Peyer's patch (tissue), 4 donors: ENCODE data around the gene STEAP3. TPM values are rescaled to one million over a fixed set of nuclear protein-coding genes. Genes with fewer than 3 reads are reported as not detected.

Experiments
- DNase-seq, 3 donors: peaks; one replicate each; pipeline ENCODE4 v3.0.0-alpha.2; 2017 to 2019
- H3K27ac ChIP-seq, 4 donors: fragments of 200-600 bp; sonication (generic); one replicate each; pipeline ENCODE4 v1.5.1; 2016 to 2019
- H3K27me3 ChIP-seq, 2 donors: fragments of 200-600 bp; sonication (generic); one replicate each; pipeline ENCODE4 v1.5.1; 2019
- H3K36me3 ChIP-seq, 3 donors: fragments of 200-600 bp; sonication (generic); one replicate each; pipeline ENCODE4 v1.5.1; 2016 to 2019
- H3K4me1 ChIP-seq, 4 donors: fragments of 200-600 bp; sonication (generic); one replicate each; pipeline ENCODE4 v1.5.1; 2016 to 2019
- H3K4me3 ChIP-seq, 4 donors: fragments of 200-600 bp; sonication (generic); 1 replicate in 3 of 4; 2 replicates in 1 of 4; pipeline ENCODE4 v1.5.1; 2016 to 2019; ENCODE audit warnings: mild to moderate bottlenecking in 1 of 4
- H3K9me3 ChIP-seq, 4 donors: fragments of 200-600 bp; sonication (generic); one replicate each; pipeline ENCODE4 v1.5.1; 2016 to 2019; ENCODE audit warnings: mild to moderate bottlenecking in 1 of 4
- CTCF ChIP-seq, 6 experiments: fragments of 450-650 bp in 4 of 6; fragments of 200-600 bp in 2 of 6; sonication (generic) in 1 of 6; IDR thresholded peaks; one replicate each; pipeline ENCODE4 v1.5.1; 2017 to 2019; ENCODE audit warnings: antibody characterized with exemption in 6 of 6, mild to moderate bottlenecking in 3 of 6, moderate library complexity in 1 of 6
- POLR2A ChIP-seq, 2 donors: fragments of 450-650 bp; IDR thresholded peaks; one replicate each; pipeline ENCODE4 v1.5.1; 2017; ENCODE audit warnings: antibody characterized with exemption in 2 of 2, mild to moderate bottlenecking in 2 of 2, moderate library complexity in 2 of 2
- total RNA-seq, 4 donors: library from RNA; depleted of rRNA; stranded (reverse); fragments of >200 nt; gene quantifications; one replicate each; pipeline ENCODE4 v1.1.0, GENCODE V29; 2016

Gene STEAP3
- total RNA-seq, 4 donors from 2014 or later: 13.2 to 31.2 (median 20.5) TPM

GRCh38 chr2:119198240-119198840 lies 25.3 kb upstream of the STEAP3 start:
- Histone ChIP-seq H3K27ac (no peak overlapping the region), H3K4me3 (no peak overlapping the region), H3K27me3 (no peaks in the 10 kb centered on the region), H3K4me1 (no peaks in the 10 kb centered on the region), H3K36me3 (no peaks in the 10 kb centered on the region), H3K9me3 (no peaks in the 10 kb centered on the region)
- DNase-seq: no peak
- no peak for TF ChIP-seq CTCF (IDR thresholded peaks at IDR 0.05)
- TF ChIP-seq POLR2A (IDR thresholded peaks at IDR 0.05): no peak

GRCh38 chr2:119201815-119202214 lies 21.8 kb upstream of the STEAP3 start:
- no peak for DNase-seq
- Histone ChIP-seq H3K4me3 (no peak overlapping the region), H3K4me1 (no peaks in the 10 kb centered on the region), H3K9me3 (no peaks in the 10 kb centered on the region), H3K36me3 (no peaks in the 10 kb centered on the region), H3K27me3 (no peaks in the 10 kb centered on the region), H3K27ac (no peak overlapping the region)
- TF ChIP-seq POLR2A (IDR thresholded peaks at IDR 0.05): no peak
- no peak for TF ChIP-seq CTCF (IDR thresholded peaks at IDR 0.05)

- no peak overlapping the region for H3K27ac ChIP-seq
- no peaks in the 10 kb centered on the region for H3K4me1 ChIP-seq
- H3K9me3 ChIP-seq: no peaks in the 10 kb centered on the region
- H3K36me3 ChIP-seq: no peaks in the 10 kb centered on the region
- no peak for TF ChIP-seq POLR2A (IDR thresholded peaks at IDR 0.05)
- no peak for TF ChIP-seq CTCF (IDR thresholded peaks at IDR 0.05)
- DNase-seq: no peak
- no peak overlapping the region for H3K4me3 ChIP-seq
- no peaks in the 10 kb centered on the region for H3K27me3 ChIP-seq
Measured at GRCh38 chr2:119202610-119203310, 20.9 kb upstream of the STEAP3 start.

GRCh38 chr2:119204525-119204924 lies 19.1 kb upstream of the STEAP3 start:
- Histone ChIP-seq H3K27me3 (no peaks in the 10 kb centered on the region), H3K9me3 (no peaks in the 10 kb centered on the region), H3K4me1 (no peaks in the 10 kb centered on the region), H3K36me3 (no peaks in the 10 kb centered on the region), H3K4me3 (no peak overlapping the region), H3K27ac (no peak overlapping the region)
- TF ChIP-seq POLR2A (IDR thresholded peaks at IDR 0.05) (no peak), CTCF (IDR thresholded peaks at IDR 0.05) (no peak)
- DNase-seq: no peak

- TF ChIP-seq CTCF (IDR thresholded peaks at IDR 0.05): no peak
- Histone ChIP-seq H3K27me3 (no peaks in the 10 kb centered on the region), H3K36me3 (no peaks in the 10 kb centered on the region), H3K4me3 (no peak overlapping the region), H3K4me1 (no peaks in the 10 kb centered on the region), H3K27ac (no peak overlapping the region), H3K9me3 (no peaks in the 10 kb centered on the region)
- no peak for DNase-seq
Measured at GRCh38 chr2:119205001-119205706, 18.5 kb upstream of the STEAP3 start.
